ENCODE results near the gene PLCB4. TPM values are rescaled to one million over a fixed set of nuclear protein-coding genes. Genes with fewer than 3 reads are reported as not detected.

PLCB4 gene
- total RNA-seq, 1 experiment from 2014 or later: 10.1 TPM

- no peaks in the 10 kb centered on the region for H3K9me3 ChIP-seq (ENCODE audit: control insufficient read depth, low read depth, low read length)
- H3K23ac ChIP-seq (ENCODE audit: insufficient read length, low read depth, low read length): no peak overlapping the region
- H3K56ac ChIP-seq (ENCODE audit: insufficient read length, low read depth, low read length): no peak overlapping the region
- Mint-ChIP-seq H3K36me3 (ENCODE audit: insufficient read depth in 1 of 3, low read depth in 3 of 3) (no peaks in the 10 kb centered on the region), H3K27ac (no peak overlapping the region), H3K9me3 (no peaks in the 10 kb centered on the region), H3K4me3 (no peak overlapping the region), H3K27me3 (ENCODE audit: low read depth) (no peaks in the 10 kb centered on the region), H3K4me1 (no peaks in the 10 kb centered on the region)
- H4K20me1 ChIP-seq (ENCODE audit: control insufficient read depth, insufficient read depth, insufficient read length): no peaks in the 10 kb centered on the region
- H3K14ac ChIP-seq (ENCODE audit: insufficient read depth, low read length): no peak overlapping the region
- no peak overlapping the region for H4K5ac ChIP-seq (ENCODE audit: insufficient read length, low read depth, low read length)
- H2BK20ac ChIP-seq (ENCODE audit: low read depth, low read length, poor library complexity, severe bottlenecking): no peak overlapping the region
- H2BK5ac ChIP-seq (ENCODE audit: insufficient read length, low read length): no peak overlapping the region
- H3K4me1 ChIP-seq (ENCODE audit: insufficient read depth, low read length): no peaks in the 10 kb centered on the region
- H3K4me2 ChIP-seq (ENCODE audit: insufficient read depth, insufficient read length, low read length): no peak overlapping the region
- no peaks in the 10 kb centered on the region for H3K79me1 ChIP-seq (ENCODE audit: insufficient read depth, low read depth, low read length, poor library complexity, severe bottlenecking)
- H3K27ac ChIP-seq (ENCODE audit: insufficient read length, low read depth, low read length): no peak overlapping the region
- no peak overlapping the region for H2BK120ac ChIP-seq (ENCODE audit: low read depth, low read length, poor library complexity, severe bottlenecking)
- H3T11ph ChIP-seq (ENCODE audit: low read length): no peak overlapping the region
- H4K8ac ChIP-seq (replicated peaks; ENCODE audit: insufficient read length, low read depth, low read length): no peak overlapping the region
- H4K91ac ChIP-seq (ENCODE audit: insufficient read length, low read depth, low read length): no peak overlapping the region
- no peak overlapping the region for H3K18ac ChIP-seq (ENCODE audit: insufficient read length, low read depth, low read length)
- WGBS (ENCODE audit: extremely low coverage, insufficient read length, low lambda C conversion rate): no CpG with 5 or more reads among the region's 2 CpGs
- no peak overlapping the region for H3K4ac ChIP-seq (ENCODE audit: low read depth, low read length)
- no peak overlapping the region for H3K9ac ChIP-seq (ENCODE audit: extremely low read depth, insufficient read length, low read length)
- H2BK12ac ChIP-seq (ENCODE audit: insufficient read length, low read depth, low read length): no peak overlapping the region
- no peaks in the 10 kb centered on the region for H3K23me2 ChIP-seq (ENCODE audit: insufficient read length, low read depth, low read length, poor library complexity, severe bottlenecking)
- no peak for DNase-seq
- no peak overlapping the region for H2AFZ ChIP-seq (ENCODE audit: low read length)
- no peaks in the 10 kb centered on the region for H3K27me3 ChIP-seq (ENCODE audit: insufficient read depth, low read length)
- no peak for TF ChIP-seq CTCF (conservative IDR thresholded peaks at IDR 0.05)
- no peak overlapping the region for H2AK5ac ChIP-seq (ENCODE audit: insufficient read length, low read length)
- no peak overlapping the region for H2BK15ac ChIP-seq (ENCODE audit: low read depth, low read length)
- H3K79me2 ChIP-seq (ENCODE audit: insufficient read depth, low read length): no peaks in the 10 kb centered on the region
These were observed 53.7 kb downstream of the PLCB4 start for GRCh38 chr20:9122571-9122970.
